ENCODE data around the gene VASN. TPM values are rescaled to one million over a fixed set of nuclear protein-coding genes. Genes with fewer than 3 reads are reported as not detected.

Gene VASN
- total and polyA plus RNA-seq, 9 of the 15 experiments (the other 6 are each of a cell fraction or from before 2014, with no cell fraction given), result 0.01 to 2.5 (median 0.41) TPM; not detected in 1

- 0 out of 2 replicates have a peak, but pooled peaks have one; percentile 19 for TF ChIP-seq CEBPB (tag; IDR thresholded peaks at IDR 0.05)
- no peak for TF ChIP-seq ZNF224 (CRISPR knock-in tag; IDR thresholded peaks at IDR 0.05)
- no peak for TF ChIP-seq NR2F6 (CRISPR knock-in tag; IDR thresholded peaks at IDR 0.05)
- TF ChIP-seq RBM22 (IDR thresholded peaks at IDR 0.05; ENCODE audit: low read depth, low read length, poor library complexity, severe bottlenecking), result no peak
- TF ChIP-seq BRD9 (IDR thresholded peaks at IDR 0.05; ENCODE audit: low read depth, partially characterized antibody), result no peak
- peak; percentile 34; the same call in 1 of the 2 replicates for TF ChIP-seq ATF7 (IDR thresholded peaks at IDR 0.05)
- peak; percentile 1; the same call in 1 of the 2 replicates for TF ChIP-seq NR3C1 (CRISPR knock-in tag; IDR thresholded peaks at IDR 0.05)
- TF ChIP-seq EP300 (IDR thresholded peaks at IDR 0.05; ENCODE audit: low read length), result peak; percentile 11; the same call in 1 of the 2 replicates
- TF ChIP-seq IFI16 (CRISPR knock-in tag; IDR thresholded peaks at IDR 0.05), result no peak
- TF ChIP-seq GATA2 (CRISPR knock-in tag; IDR thresholded peaks at IDR 0.05), result no peak
- TF ChIP-seq ZC3H11A (IDR thresholded peaks at IDR 0.05; ENCODE audit: low read depth, low read length), result no peak
- no peak for TF ChIP-seq THAP12 (CRISPR knock-in tag; IDR thresholded peaks at IDR 0.05)
- no peak for TF ChIP-seq SMC3 (conservative IDR thresholded peaks at IDR 0.05; ENCODE audit: insufficient read depth, low read depth, low read length)
- TF ChIP-seq ZNF592 (IDR thresholded peaks at IDR 0.05), result no peak
- TF ChIP-seq ATF3 (IDR thresholded peaks at IDR 0.05), result no peak
- TF ChIP-seq ATF3 (CRISPR knock-in tag; conservative IDR thresholded peaks at IDR 0.05), result no peak
- no peak; a peak in 1 of 4 replicates for TF ChIP-seq SIN3A (IDR thresholded peaks at IDR 0.05; ENCODE audit: borderline replicate concordance in 2 of 2, control insufficient read depth in 1 of 2, low read depth in 2 of 2, low read length in 2 of 2)
- TF ChIP-seq ZNF146 (CRISPR knock-in tag; IDR thresholded peaks at IDR 0.05; ENCODE audit: unreplicated experiment), result no peak
- no peak for TF ChIP-seq YBX1 (IDR thresholded peaks at IDR 0.05)
- TF ChIP-seq DIDO1 (tag; IDR thresholded peaks at IDR 0.05; ENCODE audit: low read depth), result no peak
- no peak for TF ChIP-seq BDP1 (IDR thresholded peaks at IDR 0.05; ENCODE audit: insufficient read depth, insufficient read length)
These were observed 44.0 kb downstream of the VASN start (continued) for GRCh38 chr16:4415538-4416199.

Measured in K562 (cell line).